Fibroblast of mammary gland (primary cell): ENCODE data around the gene ADNP2.

ENCODE experiments used
- DNase-seq: peaks from one replicate; pipeline ENCODE4 v3.0.0-alpha.2; 2010; ENCODE audit warnings: low read depth
- H3K4me3 ChIP-seq: 2 replicates; pipeline ENCODE4 v1.5.1; 2011; ENCODE audit warnings: low read depth, mild to moderate bottlenecking, low read length, moderate library complexity; ENCODE audit not compliant: control insufficient read depth
- TF ChIP-seq, protein P1 (sequence below): conservative IDR thresholded peaks from 2 replicates; pipeline ENCODE4 v1.5.1; 2011; ENCODE audit warnings: low read depth, low read length, inconsistent platforms; ENCODE audit not compliant: control insufficient read depth, insufficient read depth

The ADNP2 gene

DNA sequence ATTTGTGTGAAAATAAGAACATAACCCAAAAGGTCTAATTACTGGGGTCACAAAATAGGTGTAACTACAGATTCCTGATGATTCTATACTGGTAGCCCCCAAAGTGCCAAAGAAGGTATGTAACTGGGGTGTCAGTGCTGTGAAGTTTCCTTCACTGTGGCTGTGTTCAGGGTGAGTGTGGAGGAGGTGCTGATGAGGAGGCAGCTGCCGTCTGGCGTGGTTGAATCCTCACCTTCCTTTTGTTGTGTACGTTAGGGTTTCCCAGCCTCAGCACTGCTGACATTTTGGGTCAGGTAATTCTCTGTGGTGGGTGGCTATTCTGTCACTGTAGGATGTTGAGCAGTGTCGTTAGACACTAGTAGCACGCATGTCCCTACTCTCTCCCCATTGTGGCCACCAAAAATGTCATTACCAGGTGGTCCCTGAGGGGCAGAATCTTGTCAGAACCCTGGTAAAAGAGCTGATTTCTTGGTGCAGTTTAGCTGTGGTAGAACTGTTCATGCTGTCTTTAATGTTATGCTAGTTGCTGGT lies 31.5 kb downstream of the ADNP2 start:
- TF ChIP-seq, protein P1, sequence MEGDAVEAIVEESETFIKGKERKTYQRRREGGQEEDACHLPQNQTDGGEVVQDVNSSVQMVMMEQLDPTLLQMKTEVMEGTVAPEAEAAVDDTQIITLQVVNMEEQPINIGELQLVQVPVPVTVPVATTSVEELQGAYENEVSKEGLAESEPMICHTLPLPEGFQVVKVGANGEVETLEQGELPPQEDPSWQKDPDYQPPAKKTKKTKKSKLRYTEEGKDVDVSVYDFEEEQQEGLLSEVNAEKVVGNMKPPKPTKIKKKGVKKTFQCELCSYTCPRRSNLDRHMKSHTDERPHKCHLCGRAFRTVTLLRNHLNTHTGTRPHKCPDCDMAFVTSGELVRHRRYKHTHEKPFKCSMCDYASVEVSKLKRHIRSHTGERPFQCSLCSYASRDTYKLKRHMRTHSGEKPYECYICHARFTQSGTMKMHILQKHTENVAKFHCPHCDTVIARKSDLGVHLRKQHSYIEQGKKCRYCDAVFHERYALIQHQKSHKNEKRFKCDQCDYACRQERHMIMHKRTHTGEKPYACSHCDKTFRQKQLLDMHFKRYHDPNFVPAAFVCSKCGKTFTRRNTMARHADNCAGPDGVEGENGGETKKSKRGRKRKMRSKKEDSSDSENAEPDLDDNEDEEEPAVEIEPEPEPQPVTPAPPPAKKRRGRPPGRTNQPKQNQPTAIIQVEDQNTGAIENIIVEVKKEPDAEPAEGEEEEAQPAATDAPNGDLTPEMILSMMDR: no peak
- H3K4me3 ChIP-seq: no peak overlapping the region

DNA sequence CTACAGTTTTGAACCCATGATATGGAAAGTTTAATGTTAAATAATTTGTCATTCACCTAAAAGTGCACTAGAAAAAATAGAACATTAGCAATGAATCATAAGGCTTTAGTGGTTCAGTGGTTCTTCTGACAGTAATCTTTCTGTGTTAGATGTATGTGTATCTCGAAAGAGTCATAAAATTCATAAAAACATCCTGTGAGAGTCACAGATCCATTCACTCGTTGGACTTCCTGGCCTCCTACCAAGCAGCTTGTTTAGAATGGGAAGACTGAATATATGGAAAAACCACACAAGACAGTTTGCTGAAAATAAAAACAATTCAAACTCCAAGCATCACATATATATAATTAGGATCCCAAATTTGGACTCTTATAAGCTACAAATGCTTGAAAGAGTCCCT lies 34.8 kb downstream of the ADNP2 start:
- DNase-seq: peak; percentile 46
- TF ChIP-seq, protein P1: no peak
- H3K4me3 ChIP-seq: no peak overlapping the region

More for the DNA sequence above, 31.5 kb downstream of the ADNP2 start:
- no peak for DNase-seq

DNA sequence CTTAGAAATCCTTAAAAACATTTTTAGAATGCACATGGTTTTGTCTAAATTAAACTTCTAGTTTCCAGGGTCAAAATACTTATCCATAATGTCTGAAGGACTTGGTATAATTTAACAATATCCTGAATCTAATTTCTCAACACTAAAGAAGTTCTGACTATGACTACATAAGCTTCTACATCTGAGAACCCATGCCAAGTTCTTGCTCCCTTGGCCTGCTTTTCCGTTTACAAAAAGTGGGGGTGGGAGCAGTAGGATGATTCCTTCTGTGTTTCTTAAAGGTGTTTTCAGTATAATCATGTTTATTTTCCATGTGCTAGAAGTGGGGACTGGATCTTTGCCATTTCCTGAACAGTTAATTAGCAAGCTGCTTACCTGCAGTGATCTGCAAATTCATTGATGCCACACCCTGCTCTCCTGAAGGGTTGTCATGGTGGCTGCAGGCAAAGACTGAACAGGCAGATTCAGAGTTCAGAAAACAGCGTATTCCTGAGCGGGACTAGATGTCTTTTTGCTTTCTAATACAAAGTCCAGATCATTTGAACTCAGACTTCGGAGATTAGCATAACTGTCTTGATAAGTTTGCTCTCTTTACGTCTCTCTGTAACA lies 36.2 kb downstream of the ADNP2 start:
- TF ChIP-seq, protein P1: no peak
- DNase-seq: peak; percentile 16
- no peak overlapping the region for H3K4me3 ChIP-seq

DNA sequence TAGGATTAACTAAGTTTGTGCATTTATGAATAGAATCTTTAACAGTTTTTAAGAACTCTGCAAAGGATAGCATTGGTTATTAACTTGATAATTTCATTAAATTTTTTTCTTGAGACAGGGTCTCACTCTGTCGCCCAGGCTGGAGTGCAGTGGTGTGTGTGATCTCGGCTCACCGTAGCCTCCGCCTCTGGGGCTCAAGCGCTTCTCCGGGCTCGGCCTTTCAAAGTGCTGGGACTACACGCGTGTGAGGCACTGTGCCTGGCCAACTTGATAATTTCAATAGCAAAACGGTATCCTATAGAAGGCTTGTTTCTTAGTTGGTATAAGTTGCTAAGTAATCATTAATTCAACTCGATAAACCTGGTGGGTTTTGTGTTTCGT lies 38.0 kb downstream of the ADNP2 start:
- no peak for DNase-seq
- H3K4me3 ChIP-seq: peak overlapping the region; percentile 77
- TF ChIP-seq, protein P1: no peak

DNA sequence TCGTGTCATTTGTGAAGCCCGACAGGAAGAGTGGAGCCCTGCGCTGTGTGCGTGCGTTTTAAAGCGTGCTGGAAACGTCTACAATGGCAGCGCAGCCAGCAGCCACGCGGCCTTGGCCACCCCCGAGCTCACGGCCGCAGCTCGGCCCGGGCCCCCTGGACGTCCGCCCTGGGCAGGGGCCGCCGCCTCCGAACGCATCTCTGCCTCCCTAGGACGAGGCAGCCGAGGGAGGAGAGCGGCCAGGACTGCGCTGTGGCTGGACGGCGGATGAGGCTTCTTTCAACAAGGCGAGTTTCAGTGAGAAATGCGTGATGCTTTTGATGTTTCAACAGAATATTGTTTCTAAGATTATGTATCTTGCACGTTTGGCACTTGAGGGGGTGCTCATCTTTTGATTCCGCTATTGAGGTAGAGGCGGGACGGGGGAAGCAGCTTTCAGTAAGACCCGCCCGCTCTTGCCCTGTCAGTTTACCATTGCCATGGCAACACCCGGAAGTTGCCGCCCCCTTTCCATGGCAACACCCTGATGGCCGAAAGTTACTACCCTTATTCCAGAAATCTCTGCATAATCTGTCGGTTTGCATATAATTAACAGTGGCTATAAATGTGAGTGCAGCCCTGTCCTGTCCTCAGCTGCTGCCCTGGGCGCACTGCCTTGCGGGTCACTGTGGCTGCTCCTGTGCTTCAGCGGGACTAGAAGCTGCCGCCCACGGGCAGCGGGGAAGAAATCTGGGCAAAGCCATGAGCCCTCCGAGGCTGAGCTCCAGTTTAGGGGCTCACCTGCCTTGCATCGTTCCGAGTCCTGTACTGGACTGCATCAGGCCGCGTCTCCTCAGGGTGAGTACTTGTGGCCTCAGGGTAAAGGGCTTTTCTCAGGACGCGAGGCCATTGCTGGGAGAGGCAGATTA lies 38.6 kb downstream of the ADNP2 start:
- TF ChIP-seq, protein P1: no peak
- H3K4me3 ChIP-seq: peak overlapping the region; percentile 77
- peak; percentile 71 for DNase-seq

DNA sequence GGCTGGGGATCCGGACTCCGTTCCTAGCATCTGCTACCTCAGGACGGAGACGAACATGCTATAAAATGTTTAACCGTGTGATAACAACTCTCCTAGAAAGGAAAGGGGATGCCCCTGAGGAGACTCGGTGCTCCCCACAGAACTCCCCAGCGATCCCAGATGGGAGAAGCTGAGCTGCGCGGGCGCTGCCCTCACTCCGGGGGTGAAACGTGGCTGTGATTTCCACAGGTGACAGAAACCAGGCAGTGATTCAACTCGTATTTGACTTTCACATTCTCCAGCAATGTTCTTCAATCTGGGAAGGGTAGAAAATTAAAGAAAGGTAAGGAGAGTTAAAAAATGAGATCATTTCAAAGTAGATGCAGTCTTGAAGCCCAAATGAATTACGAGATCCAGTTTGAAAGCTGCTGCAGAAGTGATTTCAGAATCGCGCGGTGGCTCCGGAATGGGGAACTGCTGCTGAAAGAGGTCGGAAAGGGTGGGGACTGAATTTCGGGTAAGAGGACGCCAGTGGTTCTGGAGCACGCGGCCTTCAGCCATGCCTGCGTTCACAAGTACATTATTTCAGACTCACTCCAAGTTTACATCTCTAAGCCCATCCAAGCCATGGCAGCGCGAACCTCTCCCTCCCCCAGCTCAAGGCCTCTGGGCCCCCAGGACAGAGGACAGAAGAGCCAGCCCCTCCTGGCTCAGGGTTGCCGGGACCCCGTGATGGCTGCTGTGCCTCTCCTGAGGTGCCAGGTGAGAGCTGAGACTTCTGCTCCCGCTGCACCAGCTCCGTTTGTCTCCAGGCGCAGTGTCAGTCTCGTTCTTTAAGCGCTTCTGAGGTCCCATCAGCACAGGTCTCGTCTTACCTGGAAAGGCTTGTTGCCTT lies 39.5 kb downstream of the ADNP2 start:
- DNase-seq: no peak
- TF ChIP-seq, protein P1: no peak
- peak overlapping the region; percentile 77 for H3K4me3 ChIP-seq
